GM12864 (cell line): ENCODE measurements around the gene DTX1.
A peak's percentile ranks its signal among the peaks of the same experiment; 100 is the strongest.

Experiments
- DNase-seq: peaks from one replicate; pipeline ENCODE4 v3.0.0-alpha.2; 2011; ENCODE audit warnings: low read depth
- H3K4me3 ChIP-seq: 2 replicates; pipeline ENCODE4 v1.5.1; 2011; ENCODE audit warnings: mild to moderate bottlenecking, low read depth, low read length, control low read depth
- TF ChIP-seq, protein P1 (sequence below): IDR thresholded peaks from 2 replicates; pipeline ENCODE4 v1.5.1; 2011; ENCODE audit warnings: low read depth, mild to moderate bottlenecking, moderate library complexity, low read length, control low read depth, inconsistent platforms; ENCODE audit errors: missing control alignments

DTX1 gene

DNA sequence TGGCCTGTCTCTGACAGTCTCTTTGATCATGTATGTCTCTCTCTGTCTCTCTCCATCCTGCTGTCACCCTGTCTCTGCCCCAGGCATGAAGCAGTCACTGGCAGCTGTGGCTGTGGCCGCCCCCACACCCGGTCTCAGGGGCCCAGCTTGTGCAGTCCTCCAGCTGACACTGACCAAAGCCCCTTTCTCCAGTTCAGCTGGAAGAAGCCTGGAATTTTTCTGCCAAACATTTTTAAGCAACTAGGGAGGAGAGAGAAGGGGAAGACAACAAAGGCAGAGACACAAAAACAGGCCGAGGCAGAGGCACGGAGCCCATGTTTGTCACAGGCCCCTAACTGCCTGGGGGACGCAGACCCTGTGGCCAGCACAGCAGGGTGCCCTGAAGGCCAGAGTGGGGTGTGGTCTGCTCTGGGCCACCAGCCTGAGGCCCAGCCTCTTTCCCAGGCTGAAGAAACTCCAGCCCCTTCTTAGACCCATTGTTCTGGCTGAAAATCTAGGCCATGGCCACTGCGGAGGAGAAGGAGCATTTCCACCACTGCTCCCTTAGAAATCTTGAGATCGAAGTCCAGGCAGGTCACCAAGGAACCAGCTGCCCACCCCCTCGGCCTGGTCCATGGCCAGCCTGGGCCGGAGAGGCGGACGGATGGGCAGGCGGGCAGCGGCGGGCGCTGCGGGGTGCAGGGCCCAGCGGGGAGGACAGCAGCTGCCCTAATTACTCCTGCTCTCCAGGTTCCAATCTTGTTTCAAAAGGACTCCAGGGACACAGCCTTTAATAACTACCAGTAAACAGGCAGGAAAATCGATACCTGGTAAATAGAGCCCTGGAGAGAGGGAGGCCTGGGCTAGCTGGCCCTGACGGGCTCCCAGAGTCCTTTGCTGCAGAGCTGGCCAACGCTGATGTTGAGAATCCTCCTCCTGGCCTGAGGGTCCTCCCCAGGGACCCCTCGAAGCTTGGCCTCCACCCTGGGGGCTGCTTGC, 14.9 kb downstream of the DTX1 start:
- DNase-seq = no peak
- no peak overlapping the region for H3K4me3 ChIP-seq
- TF ChIP-seq, protein P1, sequence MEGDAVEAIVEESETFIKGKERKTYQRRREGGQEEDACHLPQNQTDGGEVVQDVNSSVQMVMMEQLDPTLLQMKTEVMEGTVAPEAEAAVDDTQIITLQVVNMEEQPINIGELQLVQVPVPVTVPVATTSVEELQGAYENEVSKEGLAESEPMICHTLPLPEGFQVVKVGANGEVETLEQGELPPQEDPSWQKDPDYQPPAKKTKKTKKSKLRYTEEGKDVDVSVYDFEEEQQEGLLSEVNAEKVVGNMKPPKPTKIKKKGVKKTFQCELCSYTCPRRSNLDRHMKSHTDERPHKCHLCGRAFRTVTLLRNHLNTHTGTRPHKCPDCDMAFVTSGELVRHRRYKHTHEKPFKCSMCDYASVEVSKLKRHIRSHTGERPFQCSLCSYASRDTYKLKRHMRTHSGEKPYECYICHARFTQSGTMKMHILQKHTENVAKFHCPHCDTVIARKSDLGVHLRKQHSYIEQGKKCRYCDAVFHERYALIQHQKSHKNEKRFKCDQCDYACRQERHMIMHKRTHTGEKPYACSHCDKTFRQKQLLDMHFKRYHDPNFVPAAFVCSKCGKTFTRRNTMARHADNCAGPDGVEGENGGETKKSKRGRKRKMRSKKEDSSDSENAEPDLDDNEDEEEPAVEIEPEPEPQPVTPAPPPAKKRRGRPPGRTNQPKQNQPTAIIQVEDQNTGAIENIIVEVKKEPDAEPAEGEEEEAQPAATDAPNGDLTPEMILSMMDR = no peak

- H3K4me3 ChIP-seq = no peak overlapping the region
- no peak for DNase-seq
- TF ChIP-seq, protein P1 = no peak
These were observed 15.6 kb downstream of the DTX1 start for GRCh38 chr12:113072136-113072535.

DNA sequence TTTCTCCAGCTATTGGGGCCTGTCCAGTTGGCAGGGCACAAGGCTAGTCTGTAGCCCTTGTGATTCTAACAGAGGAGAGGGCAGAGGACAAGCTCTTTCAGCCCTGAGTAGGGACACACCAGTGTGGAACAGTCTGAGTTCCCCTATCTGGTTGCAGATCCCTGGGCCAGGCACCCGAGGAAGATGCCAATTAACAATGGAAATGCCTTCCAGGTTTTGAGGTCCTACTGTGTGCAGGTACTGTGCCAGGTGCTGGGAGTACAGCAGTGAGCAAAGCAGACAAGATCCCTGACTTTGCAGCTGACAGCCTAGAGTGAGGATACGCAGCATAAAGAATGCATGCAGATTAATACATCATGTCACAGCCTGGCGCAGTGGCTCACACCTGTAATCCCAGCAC, 17.1 kb downstream of the DTX1 start:
- TF ChIP-seq, protein P1 = no peak
- no peak for DNase-seq
- no peak overlapping the region for H3K4me3 ChIP-seq

GRCh38 chr12:113075137-113075683, 18.7 kb downstream of the DTX1 start:
- DNase-seq = peak; percentile 83
- TF ChIP-seq, protein P1 = no peak
- no peak overlapping the region for H3K4me3 ChIP-seq

DNA sequence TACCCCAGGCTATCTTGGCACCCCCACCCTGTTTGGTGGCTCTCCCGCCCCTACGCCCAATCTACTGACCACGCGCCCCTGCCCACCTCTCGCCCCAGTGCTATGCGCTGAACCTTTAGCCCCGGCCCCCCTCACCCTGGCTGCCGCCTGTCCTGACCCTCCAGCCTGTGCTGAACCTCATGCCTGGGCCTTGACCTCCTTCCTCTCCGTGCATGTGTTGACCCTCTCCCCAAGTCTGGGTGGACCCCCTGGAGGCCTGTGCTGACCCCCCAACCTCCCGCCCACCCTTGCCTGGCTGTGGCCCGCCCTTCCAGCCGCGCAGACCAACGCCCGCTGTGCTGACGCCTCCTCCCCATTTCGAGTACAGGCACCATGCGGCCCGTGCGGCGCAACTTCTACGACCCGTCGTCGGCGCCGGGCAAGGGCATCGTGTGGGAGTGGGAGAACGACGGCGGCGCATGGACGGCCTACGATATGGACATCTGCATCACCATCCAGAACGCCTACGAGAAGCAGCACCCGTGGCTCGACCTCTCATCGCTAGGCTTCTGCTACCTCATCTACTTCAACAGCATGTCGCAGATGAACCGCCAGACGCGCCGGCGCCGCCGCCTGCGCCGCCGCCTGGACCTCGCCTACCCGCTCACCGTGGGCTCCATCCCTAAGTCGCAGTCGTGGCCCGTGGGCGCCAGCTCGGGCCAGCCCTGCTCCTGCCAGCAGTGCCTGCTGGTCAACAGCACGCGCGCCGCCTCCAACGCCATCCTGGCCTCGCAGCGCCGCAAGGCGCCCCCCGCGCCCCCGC, 20.7 kb downstream of the DTX1 start:
- TF ChIP-seq, protein P1 = no peak
- no peak overlapping the region for H3K4me3 ChIP-seq
- DNase-seq = no peak

GRCh38 chr12:113077859-113078255, 21.3 kb downstream of the DTX1 start:
- TF ChIP-seq, protein P1 = no peak
- no peak for DNase-seq
- no peak overlapping the region for H3K4me3 ChIP-seq
